Loucy (cell line): Measurements from ENCODE around the gene CCDC137.
A peak's percentile ranks its signal among the peaks of the same experiment; 100 is the strongest.

ENCODE experiments used
- H2AFZ ChIP-seq: fragments of 200-600 bp; sonication (generic); 2 replicates; pipeline ENCODE4 v1.6.0; 2016; ENCODE audit warnings: antibody characterized with exemption, mild to moderate bottlenecking, low read length, moderate library complexity
- H3F3A ChIP-seq: fragments of 200-600 bp; 2 replicates; pipeline ENCODE4 v1.6.0; 2016; ENCODE audit warnings: antibody characterized with exemption, low read depth, mild to moderate bottlenecking
- H3K27me3 ChIP-seq: fragments of 200-600 bp; sonication (generic); 2 replicates; pipeline ENCODE4 v1.6.1; 2014; ENCODE audit warnings: low read length, mild to moderate bottlenecking; ENCODE audit not compliant: insufficient read depth, poor library complexity, severe bottlenecking
- H3K36me3 ChIP-seq: fragments of 200-600 bp; sonication (generic); 2 replicates; pipeline ENCODE4 v1.6.1; 2016; ENCODE audit warnings: low read length; ENCODE audit not compliant: insufficient read depth
- H3K4me1 ChIP-seq: fragments of 200-600 bp; sonication (generic); 2 replicates; pipeline ENCODE4 v1.5.1; 2014; ENCODE audit warnings: low read length, mild to moderate bottlenecking; ENCODE audit not compliant: insufficient read depth, poor library complexity, severe bottlenecking
- H3K4me2 ChIP-seq: fragments of 200-600 bp; sonication (generic); 2 replicates; pipeline ENCODE4 v1.6.0; 2014; ENCODE audit warnings: antibody characterized with exemption, low read length, low read depth, mild to moderate bottlenecking; ENCODE audit not compliant: poor library complexity, severe bottlenecking
- H3K4me3 ChIP-seq: fragments of 200-600 bp; sonication (generic); 2 replicates; pipeline ENCODE4 v1.5.1; 2014; ENCODE audit warnings: low read length, mild to moderate bottlenecking, mixed read lengths; ENCODE audit not compliant: poor library complexity, severe bottlenecking
- H3K79me2 ChIP-seq: fragments of 200-600 bp; sonication (generic); 2 replicates; pipeline ENCODE4 v1.6.1; 2014; ENCODE audit warnings: low read length; ENCODE audit not compliant: insufficient read depth
- H3K9ac ChIP-seq: fragments of 200-600 bp; sonication (generic); 2 replicates; pipeline ENCODE4 v1.6.0; 2014; ENCODE audit warnings: mild to moderate bottlenecking, low read depth, low read length, moderate library complexity; ENCODE audit not compliant: poor library complexity, severe bottlenecking
- H3K9me2 ChIP-seq: fragments of 200-600 bp; sonication (generic); replicated peaks from 2 replicates; pipeline ENCODE4 v1.6.1; 2016; ENCODE audit warnings: low read depth, low read length, mixed read lengths
- H3K9me3 ChIP-seq: fragments of 200-600 bp; sonication (generic); 2 replicates; pipeline ENCODE4 v1.6.1; 2014; ENCODE audit warnings: mild to moderate bottlenecking, antibody characterized with exemption, low read length, low read depth; ENCODE audit not compliant: insufficient read depth
- H4K20me1 ChIP-seq: fragments of 200-600 bp; sonication (generic); 2 replicates; pipeline ENCODE4 v1.6.0; 2014; ENCODE audit warnings: antibody characterized with exemption, low read length, mild to moderate bottlenecking; ENCODE audit not compliant: insufficient read depth, poor library complexity, severe bottlenecking
- EZH2phosphoT487 ChIP-seq: fragments of 200-600 bp; IDR thresholded peaks from 2 replicates; pipeline ENCODE4 v1.6.1; 2018; ENCODE audit warnings: antibody characterized with exemption, mild to moderate bottlenecking, moderate library complexity, borderline replicate concordance
- TF ChIP-seq, protein P1 (sequence below): fragments of 200-600 bp; sonication (generic); conservative IDR thresholded peaks from 2 replicates; pipeline ENCODE4 v1.5.1; 2014; ENCODE audit warnings: mild to moderate bottlenecking, antibody characterized with exemption, low read length

The CCDC137 gene

DNA sequence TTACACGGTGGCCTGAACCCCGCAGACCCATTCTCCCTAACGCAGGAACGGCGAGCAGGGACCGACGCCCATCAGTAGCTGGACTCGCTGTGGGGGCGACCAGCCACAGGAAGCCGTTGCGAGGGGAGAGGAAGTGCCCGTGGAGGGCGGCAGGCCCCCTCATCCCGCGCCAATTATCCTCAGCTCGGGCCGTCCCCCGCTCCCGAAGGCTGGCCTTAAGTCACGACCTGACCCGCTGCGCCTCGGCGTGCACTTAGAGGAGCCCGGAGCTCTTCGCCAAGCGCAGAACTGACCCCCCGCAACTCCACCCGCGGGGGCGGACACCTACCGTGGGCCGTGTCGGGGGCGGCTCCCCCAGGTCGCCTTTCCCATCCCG, 16.7 kb downstream of the CCDC137 start:
- Histone ChIP-seq H3K9me2 (no peaks in the 10 kb centered on the region), H2AFZ (peak overlapping the region; percentile 77), H3K9ac (peak overlapping the region; percentile 91), H3K4me3 (peak overlapping the region; percentile 91), H4K20me1 (peaks cover 20% of the 10 kb centered on the region), H3K4me2 (peak overlapping the region; percentile 86), H3K4me1 (peaks cover 15% of the 10 kb centered on the region), H3K79me2 (peaks cover 75% of the 10 kb centered on the region), H3K36me3 (peaks cover 15% of the 10 kb centered on the region; the same call in 1 of the 2 replicates), H3K27me3 (no peaks in the 10 kb centered on the region), H3K9me3 (no peaks in the 10 kb centered on the region), H3F3A (no peaks in the 10 kb centered on the region)
- no peak for TF ChIP-seq EZH2phosphoT487
- TF ChIP-seq, protein P1, sequence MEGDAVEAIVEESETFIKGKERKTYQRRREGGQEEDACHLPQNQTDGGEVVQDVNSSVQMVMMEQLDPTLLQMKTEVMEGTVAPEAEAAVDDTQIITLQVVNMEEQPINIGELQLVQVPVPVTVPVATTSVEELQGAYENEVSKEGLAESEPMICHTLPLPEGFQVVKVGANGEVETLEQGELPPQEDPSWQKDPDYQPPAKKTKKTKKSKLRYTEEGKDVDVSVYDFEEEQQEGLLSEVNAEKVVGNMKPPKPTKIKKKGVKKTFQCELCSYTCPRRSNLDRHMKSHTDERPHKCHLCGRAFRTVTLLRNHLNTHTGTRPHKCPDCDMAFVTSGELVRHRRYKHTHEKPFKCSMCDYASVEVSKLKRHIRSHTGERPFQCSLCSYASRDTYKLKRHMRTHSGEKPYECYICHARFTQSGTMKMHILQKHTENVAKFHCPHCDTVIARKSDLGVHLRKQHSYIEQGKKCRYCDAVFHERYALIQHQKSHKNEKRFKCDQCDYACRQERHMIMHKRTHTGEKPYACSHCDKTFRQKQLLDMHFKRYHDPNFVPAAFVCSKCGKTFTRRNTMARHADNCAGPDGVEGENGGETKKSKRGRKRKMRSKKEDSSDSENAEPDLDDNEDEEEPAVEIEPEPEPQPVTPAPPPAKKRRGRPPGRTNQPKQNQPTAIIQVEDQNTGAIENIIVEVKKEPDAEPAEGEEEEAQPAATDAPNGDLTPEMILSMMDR: no peak

DNA sequence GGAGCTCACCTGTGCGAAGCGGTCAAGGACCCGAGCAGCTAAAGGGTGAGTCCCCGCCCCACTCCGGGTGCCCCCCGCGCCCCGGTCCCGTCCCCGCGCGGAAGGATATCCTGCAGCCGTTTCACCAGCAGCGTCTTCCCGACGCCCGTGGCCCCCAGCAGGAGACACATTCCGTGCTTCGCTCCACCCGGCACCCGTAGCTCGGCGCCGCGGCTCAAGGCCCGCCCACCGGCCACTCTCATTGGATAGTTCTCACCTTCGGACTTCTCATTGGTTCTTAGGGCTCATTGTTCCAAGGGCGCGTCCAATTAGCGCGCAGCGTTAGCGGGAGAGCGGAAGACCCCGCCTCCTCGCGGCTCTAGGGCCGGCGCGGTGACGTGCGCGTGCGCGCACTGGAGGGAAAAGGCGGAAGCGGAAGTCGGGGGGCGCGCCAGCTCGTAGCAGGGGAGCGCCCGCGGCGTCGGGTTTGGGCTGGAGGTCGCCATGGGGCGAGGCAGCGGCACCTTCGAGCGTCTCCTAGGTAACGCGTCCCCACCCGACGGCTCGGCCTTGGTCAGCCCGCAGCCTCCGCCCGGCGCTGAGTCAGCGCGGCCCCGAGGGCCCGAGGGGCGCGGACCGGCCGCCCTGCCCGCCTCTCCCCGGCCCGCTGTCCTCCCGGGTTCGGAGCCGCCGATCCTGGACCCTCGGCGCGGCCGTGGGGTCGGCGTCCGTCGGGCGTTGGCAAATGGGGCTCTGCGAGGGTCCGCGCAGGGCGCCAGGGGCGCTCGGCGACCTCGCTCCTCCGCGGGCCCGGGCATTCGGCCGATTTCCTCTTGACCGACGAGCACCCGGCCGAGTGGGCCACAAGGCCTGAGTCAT, 17.3 kb downstream of the CCDC137 start, which contains the start of the genes ARL16 and HGS:
Gene ARL16, minus strand, starts transcription at position 214 of the 858 bp plus-strand sequence. Its CDS starts 44 bp downstream, at position 170.
Gene HGS, plus strand, starts transcription at position 428 of the 858 bp plus-strand sequence. Its CDS starts 56 bp downstream, at position 484.
- Histone ChIP-seq H3F3A (no peaks in the 10 kb centered on the region), H4K20me1 (peaks cover 20% of the 10 kb centered on the region), H3K9me2 (no peaks in the 10 kb centered on the region), H3K36me3 (peaks cover 20% of the 10 kb centered on the region; the same call in 1 of the 2 replicates), H3K4me1 (peaks cover 15% of the 10 kb centered on the region), H3K79me2 (peaks cover 80% of the 10 kb centered on the region), H3K27me3 (no peaks in the 10 kb centered on the region), H3K9ac (peak within 1 kb of the TSS; percentile 91), H3K9me3 (no peaks in the 10 kb centered on the region), H2AFZ (peak within 1 kb of the TSS; percentile 77), H3K4me2 (peak within 1 kb of the TSS; percentile 100), H3K4me3 (peak within 1 kb of the TSS; percentile 91)
- no peak for TF ChIP-seq EZH2phosphoT487
- TF ChIP-seq, protein P1: no peak

DNA sequence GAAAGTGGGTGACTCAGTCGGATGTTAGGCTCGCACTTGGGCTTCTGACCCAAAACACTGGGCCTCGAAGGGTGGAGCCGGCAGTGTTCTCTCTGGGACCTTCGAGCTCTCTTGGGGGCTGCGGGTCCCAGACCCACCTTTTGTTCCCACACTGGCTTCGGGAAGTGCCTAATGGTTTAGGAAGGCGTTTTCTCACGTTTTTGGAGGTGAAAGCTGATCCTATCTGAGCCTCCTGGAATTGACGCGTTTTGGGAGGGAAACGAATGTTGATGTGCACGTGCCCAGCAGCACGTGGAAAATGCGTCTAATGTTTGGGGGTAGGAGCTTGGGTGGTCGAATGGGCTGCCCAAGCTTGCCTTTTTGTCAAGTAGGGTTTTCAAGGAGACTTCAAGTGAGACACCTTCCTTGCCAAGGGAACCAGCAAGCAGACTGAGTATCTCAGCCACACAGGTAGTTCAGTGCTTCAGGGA, 17.9 kb downstream of the CCDC137 start:
- H3K4me1 ChIP-seq: peaks cover 15% of the 10 kb centered on the region
- no peaks in the 10 kb centered on the region for H3K9me3 ChIP-seq
- no peaks in the 10 kb centered on the region for H3F3A ChIP-seq
- peak overlapping the region; percentile 100 for H3K4me2 ChIP-seq
- no peak overlapping the region for H2AFZ ChIP-seq
- peak overlapping the region; percentile 91 for H3K4me3 ChIP-seq
- peaks cover 20% of the 10 kb centered on the region for H4K20me1 ChIP-seq
- H3K27me3 ChIP-seq: no peaks in the 10 kb centered on the region
- H3K9ac ChIP-seq: peak overlapping the region; percentile 91
- H3K9me2 ChIP-seq: no peaks in the 10 kb centered on the region
- H3K36me3 ChIP-seq: peaks cover 27% of the 10 kb centered on the region; the same call in 1 of the 2 replicates
- H3K79me2 ChIP-seq: peaks cover 86% of the 10 kb centered on the region
- TF ChIP-seq, protein P1: no peak
- TF ChIP-seq EZH2phosphoT487: no peak
